DOHH2 (cell line): ENCODE measurements around the gene SERPINB7.

Experiments used
- H3F3A ChIP-seq: fragments of 200-600 bp; sonication (generic), shearing (Covaris generic); 2 replicates; pipeline ENCODE4 v1.6.0; 2016; ENCODE audit warnings: antibody characterized with exemption, mild to moderate bottlenecking; ENCODE audit not compliant: control insufficient read depth, insufficient read depth
- H3K27ac ChIP-seq: fragments of 200-600 bp; sonication (generic); 2 replicates; pipeline ENCODE4 v1.5.1; 2014; ENCODE audit warnings: low read depth, mild to moderate bottlenecking, low read length, moderate library complexity
- H3K27me3 ChIP-seq: fragments of 200-600 bp; sonication (generic); 2 replicates; pipeline ENCODE4 v1.6.1; 2014; ENCODE audit warnings: mild to moderate bottlenecking, low read length, mixed read lengths; ENCODE audit not compliant: control insufficient read depth
- H3K36me3 ChIP-seq: fragments of 200-600 bp; sonication (generic); 2 replicates; pipeline ENCODE4 v1.6.1; 2014; ENCODE audit warnings: mild to moderate bottlenecking, low read length, moderate library complexity, mixed read lengths; ENCODE audit not compliant: control insufficient read depth
- H3K4me1 ChIP-seq: fragments of 200-600 bp; sonication (generic); 2 replicates; pipeline ENCODE4 v1.6.1; 2014; ENCODE audit warnings: mild to moderate bottlenecking, low read length, mixed read lengths; ENCODE audit not compliant: control insufficient read depth
- H3K4me2 ChIP-seq: fragments of 200-600 bp; sonication (generic); 2 replicates; pipeline ENCODE4 v1.6.0; 2014; ENCODE audit warnings: mild to moderate bottlenecking, low read length, moderate library complexity
- H3K4me3 ChIP-seq: fragments of 200-600 bp; sonication (generic); 2 replicates; pipeline ENCODE4 v1.5.1; 2014; ENCODE audit warnings: mild to moderate bottlenecking, low read length, mixed read lengths
- H3K79me2 ChIP-seq: fragments of 200-600 bp; sonication (generic); 2 replicates; pipeline ENCODE4 v1.6.1; 2014; ENCODE audit warnings: mild to moderate bottlenecking, low read length, mixed read lengths; ENCODE audit not compliant: control insufficient read depth
- H3K9me2 ChIP-seq: fragments of 200-600 bp; sonication (generic); replicated peaks from 2 replicates; pipeline ENCODE4 v1.6.1; 2014; ENCODE audit warnings: mild to moderate bottlenecking, low read length, mixed read lengths; ENCODE audit not compliant: control insufficient read depth
- H3K9me3 ChIP-seq: fragments of 200-600 bp; sonication (generic); 2 replicates; pipeline ENCODE4 v1.6.1; 2014; ENCODE audit warnings: antibody characterized with exemption, low read length, mixed read lengths; ENCODE audit not compliant: control insufficient read depth, insufficient read depth
- H4K20me1 ChIP-seq: fragments of 200-600 bp; sonication (generic); 2 replicates; pipeline ENCODE4 v1.6.0; 2014; ENCODE audit warnings: low read depth, mild to moderate bottlenecking, antibody characterized with exemption, low read length, moderate library complexity; ENCODE audit not compliant: control insufficient read depth, insufficient read depth
- CTCF ChIP-seq: fragments of 200-600 bp; sonication (generic); IDR thresholded peaks from one replicate; pipeline ENCODE4 v1.5.1; 2014; ENCODE audit warnings: antibody characterized with exemption, mild to moderate bottlenecking, low read depth, low read length; ENCODE audit not compliant: poor library complexity, severe bottlenecking
- EZH2phosphoT487 ChIP-seq: fragments of 200-600 bp; sonication (generic); IDR thresholded peaks from 2 replicates; pipeline ENCODE4 v1.6.1; 2017; ENCODE audit warnings: borderline replicate concordance, mild to moderate bottlenecking, antibody characterized with exemption, low read length, moderate library complexity, mixed read lengths

The SERPINB7 gene

GRCh38 chr18:63765837-63766236 lies 9.4 kb upstream of the SERPINB7 start:
- Histone ChIP-seq H3K4me1 (no peaks in the 10 kb centered on the region), H3K4me3 (no peak overlapping the region), H3K79me2 (no peaks in the 10 kb centered on the region), H3K4me2 (no peak overlapping the region), H3K27ac (no peak overlapping the region), H3K36me3 (no peaks in the 10 kb centered on the region), H4K20me1 (no peaks in the 10 kb centered on the region), H3K9me2 (no peaks in the 10 kb centered on the region), H3K9me3 (no peaks in the 10 kb centered on the region), H3K27me3 (no peaks in the 10 kb centered on the region), H3F3A (no peaks in the 10 kb centered on the region)
- TF ChIP-seq EZH2phosphoT487 (no peak), CTCF (no peak)

GRCh38 chr18:63773551-63773950 lies 1.7 kb upstream of the SERPINB7 start:
- H3K27ac ChIP-seq = no peak overlapping the region
- H3K9me3 ChIP-seq = no peaks in the 10 kb centered on the region
- H3F3A ChIP-seq = no peaks in the 10 kb centered on the region
- no peaks in the 10 kb centered on the region for H3K4me1 ChIP-seq
- TF ChIP-seq EZH2phosphoT487 = no peak
- TF ChIP-seq CTCF = no peak
- H3K9me2 ChIP-seq = no peaks in the 10 kb centered on the region
- no peak overlapping the region for H3K4me3 ChIP-seq
- H3K4me2 ChIP-seq = no peak overlapping the region
- no peaks in the 10 kb centered on the region for H3K27me3 ChIP-seq
- H3K79me2 ChIP-seq = no peaks in the 10 kb centered on the region
- no peaks in the 10 kb centered on the region for H3K36me3 ChIP-seq
- no peaks in the 10 kb centered on the region for H4K20me1 ChIP-seq

DNA sequence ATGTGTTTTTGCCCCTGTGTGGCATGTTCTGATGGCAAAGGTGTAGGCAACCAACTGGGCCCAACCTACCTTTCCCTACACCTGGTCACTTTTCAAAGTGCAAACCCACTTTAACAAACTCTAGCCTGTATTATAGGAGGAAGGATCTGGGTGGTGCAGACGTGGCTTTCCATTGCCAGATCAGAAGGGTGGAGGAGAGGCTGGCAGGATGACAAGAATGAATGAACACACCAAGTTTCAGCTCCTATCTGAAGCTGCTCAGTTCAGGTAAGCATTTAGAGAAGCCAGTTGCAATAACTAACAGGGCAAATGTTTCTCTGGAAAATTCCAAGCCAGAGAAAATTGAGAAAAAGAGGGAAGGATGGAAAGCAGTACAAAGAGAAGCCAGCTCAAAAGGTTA lies 707 bp upstream of the SERPINB7 start:
- Histone ChIP-seq H3K9me3 (no peaks in the 10 kb centered on the region), H3F3A (no peaks in the 10 kb centered on the region), H3K36me3 (no peaks in the 10 kb centered on the region), H3K27me3 (no peaks in the 10 kb centered on the region), H3K27ac (no peak overlapping the region), H3K4me3 (no peak overlapping the region), H3K79me2 (no peaks in the 10 kb centered on the region), H4K20me1 (no peaks in the 10 kb centered on the region), H3K9me2 (no peaks in the 10 kb centered on the region), H3K4me1 (no peaks in the 10 kb centered on the region), H3K4me2 (no peak overlapping the region)
- no peak for TF ChIP-seq CTCF
- TF ChIP-seq EZH2phosphoT487 = no peak

DNA sequence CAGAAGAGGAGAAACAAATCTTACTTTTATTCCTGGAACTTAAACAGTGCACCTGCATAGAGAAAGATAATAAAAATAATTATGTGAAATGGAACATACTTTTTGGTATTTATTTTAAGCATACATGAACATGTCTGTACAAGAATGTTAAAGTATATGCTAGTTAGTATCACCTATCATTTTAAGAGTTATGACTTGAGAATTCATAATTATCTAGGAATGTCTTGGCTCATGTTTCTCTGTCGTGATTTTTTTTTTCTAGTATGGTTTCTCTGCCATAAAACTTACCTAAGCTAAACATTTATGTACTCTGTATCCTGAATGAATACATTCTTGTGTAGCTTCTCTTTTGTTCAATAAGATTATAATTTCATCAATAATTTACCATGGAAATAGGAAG lies 4.2 kb downstream of the SERPINB7 start:
- no peak for TF ChIP-seq EZH2phosphoT487
- TF ChIP-seq CTCF = no peak
- H3K4me3 ChIP-seq = no peak overlapping the region
- no peaks in the 10 kb centered on the region for H3K27me3 ChIP-seq
- no peaks in the 10 kb centered on the region for H3K4me1 ChIP-seq
- no peaks in the 10 kb centered on the region for H4K20me1 ChIP-seq
- no peak overlapping the region for H3K27ac ChIP-seq
- H3K4me2 ChIP-seq = no peak overlapping the region
- H3K9me3 ChIP-seq = no peaks in the 10 kb centered on the region
- no peaks in the 10 kb centered on the region for H3F3A ChIP-seq
- no peaks in the 10 kb centered on the region for H3K79me2 ChIP-seq
- H3K36me3 ChIP-seq = no peaks in the 10 kb centered on the region
- no peaks in the 10 kb centered on the region for H3K9me2 ChIP-seq
